Measurements from ENCODE around the gene POLD1. TPM values are rescaled to one million over a fixed set of nuclear protein-coding genes. Genes with fewer than 3 reads are reported as not detected.

POLD1 gene
- total RNA-seq, 4 donors from 2014 or later, result 14.0 to 18.8 (median 17.6) TPM

- no peak for TF ChIP-seq POLR2A (IDR thresholded peaks at IDR 0.05)
- TF ChIP-seq CTCF (IDR thresholded peaks at IDR 0.05), result no peak
- H3K9me3 ChIP-seq, result no peaks in the 10 kb centered on the region
- no peak overlapping the region for H3K27ac ChIP-seq
- DNase-seq, result no peak
- intact Hi-C loops (cut with DNase I), result no loop called here
- H3K27me3 ChIP-seq, result no peaks in the 10 kb centered on the region
- no peaks in the 10 kb centered on the region for H3K36me3 ChIP-seq
- WGBS, 2 donors, result 50 to 74% methylated on average over 1 of the region's 1 CpG
- H3K4me3 ChIP-seq, result no peak overlapping the region
- H3K4me1 ChIP-seq, result no peaks in the 10 kb centered on the region
These were observed 59.9 kb downstream of the POLD1 start for GRCh38 chr19:50444059-50444458.

GRCh38 chr19:50447053-50447452 lies 62.9 kb downstream of the POLD1 start:
- Histone ChIP-seq H3K36me3 (no peaks in the 10 kb centered on the region), H3K4me1 (no peaks in the 10 kb centered on the region), H3K27ac (no peak overlapping the region), H3K9me3 (no peaks in the 10 kb centered on the region), H3K27me3 (peaks cover 0 to 19% (median 0%) of the 10 kb centered on the region in 4 donors), H3K4me3 (no peak overlapping the region)
- intact Hi-C loops (cut with DNase I), result no loop called here
- DNase-seq, result no peak
- TF ChIP-seq POLR2A (IDR thresholded peaks at IDR 0.05), result no peak
- no peak for TF ChIP-seq CTCF (IDR thresholded peaks at IDR 0.05)
- WGBS, 2 donors, result 72 to 81% methylated on average over 5 of the region's 5 CpGs

DNA sequence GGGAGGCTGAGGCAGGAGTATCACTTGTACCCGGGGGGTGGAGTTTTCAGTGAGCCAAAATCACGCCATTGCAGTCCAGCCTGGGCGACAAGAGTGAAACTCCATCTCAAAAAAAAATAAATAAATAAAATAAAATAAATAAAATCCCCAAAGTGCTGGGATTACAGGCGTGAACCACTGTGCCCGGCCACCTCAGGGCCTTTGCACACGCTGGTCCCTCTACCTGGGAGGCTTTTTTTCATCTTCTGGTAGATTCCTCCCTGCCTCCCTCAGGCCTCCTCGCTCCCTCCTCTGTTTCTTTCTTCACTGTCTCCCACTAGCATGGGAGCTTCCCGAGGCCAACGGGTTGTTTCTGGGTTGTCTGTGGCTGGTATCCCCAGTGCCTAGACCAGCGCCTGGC lies 63.6 kb downstream of the POLD1 start:
- Histone ChIP-seq H3K4me1 (no peaks in the 10 kb centered on the region), H3K27me3 (peaks cover 0 to 19% (median 0%) of the 10 kb centered on the region in 4 donors), H3K36me3 (no peaks in the 10 kb centered on the region), H3K9me3 (no peaks in the 10 kb centered on the region), H3K4me3 (no peak overlapping the region), H3K27ac (no peak overlapping the region)
- no peak for DNase-seq
- WGBS, 2 donors, result 86% methylated on average over 9 of the region's 10 CpGs
- intact Hi-C loops (cut with DNase I), result no loop called here
- TF ChIP-seq POLR2A (IDR thresholded peaks at IDR 0.05) (no peak), CTCF (IDR thresholded peaks at IDR 0.05) (no peak)

- no peaks in the 10 kb centered on the region for H3K36me3 ChIP-seq
- DNase-seq, result no peak
- WGBS, 2 donors, result 0 to 45% methylated on average over 1 to 4 of the region's 14 CpGs
- H3K9me3 ChIP-seq, result no peaks in the 10 kb centered on the region
- TF ChIP-seq CTCF (IDR thresholded peaks at IDR 0.05) (no peak), POLR2A (IDR thresholded peaks at IDR 0.05) (no peak)
- H3K27me3 ChIP-seq, result peaks cover 0 to 19% (median 0%) of the 10 kb centered on the region in 4 donors
- no peak overlapping the region for H3K4me3 ChIP-seq
- intact Hi-C loops (cut with DNase I), result no loop called here
- H3K4me1 ChIP-seq, result no peaks in the 10 kb centered on the region
- H3K27ac ChIP-seq, result no peak overlapping the region
These were observed 65.2 kb downstream of the POLD1 start for GRCh38 chr19:50449236-50449899.

GRCh38 chr19:50450369-50451222 lies 66.4 kb downstream of the POLD1 start:
- TF ChIP-seq CTCF (IDR thresholded peaks at IDR 0.05), result no peak
- TF ChIP-seq POLR2A (IDR thresholded peaks at IDR 0.05), result no peak
- H3K4me3 ChIP-seq, result no peak overlapping the region
- DNase-seq, result no peak
- H3K27ac ChIP-seq, result no peak overlapping the region
- H3K36me3 ChIP-seq, result no peaks in the 10 kb centered on the region
- no peaks in the 10 kb centered on the region for H3K4me1 ChIP-seq
- 50 to 70% methylated on average over 10 to 22 of the region's 30 CpGs for WGBS, 2 donors
- H3K27me3 ChIP-seq, result peaks cover 0 to 24% (median 0%) of the 10 kb centered on the region in 4 donors
- no peaks in the 10 kb centered on the region for H3K9me3 ChIP-seq
- intact Hi-C loops (cut with DNase I), result no loop called here

All from esophagus squamous epithelium (tissue), 5 donors.